Measurements from ENCODE around the gene LHPP.
"Not testable (repeated sequence)": the region's sequence is repeated elsewhere in the genome, so short reads cannot be mapped to it uniquely, and the experiment has no call there.

The LHPP gene

DNA sequence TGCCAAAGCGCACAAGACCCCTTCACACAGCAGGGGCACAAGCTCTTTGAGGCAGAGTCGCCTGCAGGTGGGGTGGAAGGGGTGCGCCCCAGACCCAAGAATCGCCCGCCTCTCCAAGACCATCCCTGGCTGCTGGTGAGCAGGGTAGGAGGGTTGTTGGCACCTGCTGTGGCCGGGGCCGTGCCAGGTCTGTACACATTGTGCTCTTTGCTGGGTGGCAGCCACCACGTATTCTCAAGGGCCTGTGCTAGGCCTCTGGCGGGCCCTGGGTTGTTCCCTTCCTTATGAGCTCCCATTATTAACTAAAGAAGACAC is 84.4 kb downstream of the LHPP start:
- Histone ChIP-seq H3K27me3 (ENCODE audit: insufficient read depth, low read length) (no peaks in the 10 kb centered on the region), H3K4me3 (ENCODE audit: low read length) (no peak overlapping the region), H3K9ac (ENCODE audit: low read depth, low read length) (no peak overlapping the region), H3K9me3 (ENCODE audit: insufficient read depth, low read depth, low read length) (no peaks in the 10 kb centered on the region), H3K36me3 (ENCODE audit: insufficient read depth, low read depth, low read length) (no peaks in the 10 kb centered on the region), H3K27ac (ENCODE audit: low read length) (no peak overlapping the region), H3K4me1 (ENCODE audit: insufficient read depth, low read length) (no peaks in the 10 kb centered on the region)

DNA sequence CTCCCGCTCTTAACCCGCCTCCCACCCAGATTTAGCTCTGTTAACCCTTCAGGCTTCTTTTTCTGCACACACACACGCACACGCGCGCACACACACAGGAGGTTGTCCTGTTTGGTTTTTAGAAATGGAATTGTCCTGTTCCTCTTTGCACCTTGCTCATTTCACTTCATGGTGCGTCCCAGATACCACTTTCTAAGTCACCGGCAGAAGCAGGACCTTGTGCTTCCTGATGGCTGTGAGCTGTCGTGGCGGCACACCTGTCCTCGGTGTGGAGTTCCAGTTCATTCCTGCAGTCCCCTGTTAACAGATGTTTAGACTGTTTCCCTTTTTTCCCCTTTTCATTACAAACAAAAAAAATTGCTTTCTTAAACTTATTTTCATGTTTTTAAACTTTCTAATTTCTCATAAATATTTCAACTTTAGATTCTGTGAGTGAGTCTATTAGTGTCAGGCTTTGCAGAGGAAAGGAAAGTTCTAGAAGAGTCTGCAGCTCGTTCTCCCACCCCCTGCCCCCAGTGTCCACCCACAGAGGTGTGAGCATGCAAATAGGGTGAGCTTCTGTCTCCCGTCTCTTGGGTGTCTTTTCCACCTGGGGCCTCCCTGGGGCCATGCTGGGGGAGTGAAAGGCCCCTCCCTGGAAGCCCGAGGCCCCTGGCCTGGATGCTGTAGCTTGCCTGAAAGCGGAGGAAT is 85.5 kb downstream of the LHPP start:
- Histone ChIP-seq H3K36me3 (ENCODE audit: insufficient read depth, low read depth, low read length) (no peaks in the 10 kb centered on the region), H3K9ac (ENCODE audit: low read depth, low read length) (no peak overlapping the region), H3K27me3 (ENCODE audit: insufficient read depth, low read length) (no peaks in the 10 kb centered on the region), H3K27ac (ENCODE audit: low read length) (no peak overlapping the region), H3K4me3 (ENCODE audit: low read length) (no peak overlapping the region), H3K9me3 (ENCODE audit: insufficient read depth, low read depth, low read length) (no peaks in the 10 kb centered on the region), H3K4me1 (ENCODE audit: insufficient read depth, low read length) (no peaks in the 10 kb centered on the region)

DNA sequence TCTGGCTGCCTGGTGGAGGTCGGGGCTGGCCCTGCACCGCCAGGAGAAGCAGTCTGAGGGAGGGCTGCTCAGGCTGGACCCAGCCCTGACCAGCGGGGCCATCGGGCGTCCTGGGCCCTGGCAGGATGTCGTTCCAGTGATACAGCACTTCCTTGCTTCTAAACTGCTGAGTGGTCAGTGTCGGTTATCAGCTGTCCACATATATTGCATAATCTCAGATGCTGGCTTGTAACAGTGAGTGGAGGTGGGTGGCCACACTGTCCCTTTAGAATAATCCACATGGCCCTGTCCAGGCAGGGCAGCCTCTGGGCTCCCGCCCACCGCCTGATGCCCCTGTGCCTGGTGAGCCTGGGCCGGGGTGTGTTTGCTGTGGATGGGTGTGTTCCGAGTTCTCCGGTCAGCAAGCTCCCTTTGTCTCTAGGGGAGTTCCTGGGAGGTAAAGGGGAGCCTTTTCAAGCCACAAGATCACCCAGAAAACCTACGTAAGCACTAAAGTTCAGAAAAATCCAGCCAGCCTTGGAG is 86.1 kb downstream of the LHPP start:
- Histone ChIP-seq H3K27ac (ENCODE audit: low read length) (no peak overlapping the region), H3K9ac (ENCODE audit: low read depth, low read length) (no peak overlapping the region)

GRCh38 chr10:124549171-124549570 is 87.5 kb downstream of the LHPP start:
- not testable (repeated sequence) for H3K27me3 ChIP-seq (ENCODE audit: insufficient read depth, low read length); H3K4me1 ChIP-seq (ENCODE audit: insufficient read depth, low read length); H3K36me3 ChIP-seq (ENCODE audit: insufficient read depth, low read depth, low read length); H3K9me3 ChIP-seq (ENCODE audit: insufficient read depth, low read depth, low read length); H3K9ac ChIP-seq (ENCODE audit: low read depth, low read length); H3K27ac ChIP-seq (ENCODE audit: low read length); H3K4me3 ChIP-seq (ENCODE audit: low read length)

More for the DNA sequence above, 86.1 kb downstream of the LHPP start:
- Histone ChIP-seq H3K27me3 (ENCODE audit: insufficient read depth, low read length) (no peaks in the 10 kb centered on the region), H3K4me1 (ENCODE audit: insufficient read depth, low read length) (no peaks in the 10 kb centered on the region), H3K4me3 (ENCODE audit: low read length) (no peak overlapping the region), H3K36me3 (ENCODE audit: insufficient read depth, low read depth, low read length) (no peaks in the 10 kb centered on the region), H3K9me3 (ENCODE audit: insufficient read depth, low read depth, low read length) (no peaks in the 10 kb centered on the region)

DNA sequence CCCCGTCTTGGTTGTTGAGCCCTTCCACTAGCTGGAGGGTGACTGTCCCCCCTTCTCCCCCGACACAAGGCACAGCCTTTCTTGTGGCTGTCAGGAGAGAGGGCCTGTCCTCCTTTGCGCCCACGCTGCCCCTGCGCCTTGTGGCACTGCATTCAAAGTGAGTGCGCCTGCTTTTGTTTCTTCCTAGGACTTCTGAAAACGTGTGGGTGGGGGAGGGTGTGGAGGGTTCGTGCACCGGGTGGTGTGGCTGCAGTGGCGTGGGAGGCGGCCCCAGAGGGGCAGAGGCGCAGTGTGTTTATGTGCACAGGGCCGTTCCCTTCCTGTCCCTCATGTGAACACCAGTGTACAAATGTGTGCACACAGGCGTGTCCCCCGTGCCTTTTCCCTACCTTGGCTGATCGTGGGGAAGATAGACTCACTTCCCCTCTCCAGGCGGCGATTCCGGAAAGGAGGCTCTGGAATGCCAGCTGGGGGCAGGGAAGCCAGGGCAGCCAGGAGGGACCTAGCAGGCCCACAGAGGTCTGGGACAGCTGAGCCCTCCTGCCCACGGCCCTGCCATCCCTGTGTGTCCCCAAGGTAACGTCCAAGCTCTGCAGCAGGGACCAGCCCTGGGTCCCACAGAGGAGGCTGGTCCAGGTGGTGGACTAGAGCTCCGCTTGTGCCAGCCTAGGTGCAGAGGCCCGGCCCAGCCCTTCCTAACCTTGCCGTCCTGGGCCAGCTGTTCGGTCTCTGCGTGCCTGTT is 88.8 kb downstream of the LHPP start:
- Histone ChIP-seq H3K9ac (ENCODE audit: low read depth, low read length) (no peak overlapping the region), H3K9me3 (ENCODE audit: insufficient read depth, low read depth, low read length) (no peaks in the 10 kb centered on the region), H3K27ac (ENCODE audit: low read length) (no peak overlapping the region), H3K36me3 (ENCODE audit: insufficient read depth, low read depth, low read length) (no peaks in the 10 kb centered on the region), H3K4me1 (ENCODE audit: insufficient read depth, low read length) (no peaks in the 10 kb centered on the region), H3K4me3 (ENCODE audit: low read length) (no peak overlapping the region), H3K27me3 (ENCODE audit: insufficient read depth, low read length) (no peaks in the 10 kb centered on the region)

- H3K4me1 ChIP-seq (ENCODE audit: insufficient read depth, low read length): no peaks in the 10 kb centered on the region
- H3K36me3 ChIP-seq (ENCODE audit: insufficient read depth, low read depth, low read length): no peaks in the 10 kb centered on the region
- H3K9me3 ChIP-seq (ENCODE audit: insufficient read depth, low read depth, low read length): no peaks in the 10 kb centered on the region
- H3K9ac ChIP-seq (ENCODE audit: low read depth, low read length): no peak overlapping the region
- H3K27me3 ChIP-seq (ENCODE audit: insufficient read depth, low read length): no peaks in the 10 kb centered on the region
- H3K4me3 ChIP-seq (ENCODE audit: low read length): no peak overlapping the region
- H3K27ac ChIP-seq (ENCODE audit: low read length): no peak overlapping the region
These were observed 89.5 kb downstream of the LHPP start for GRCh38 chr10:124551097-124551496.

GRCh38 chr10:124551755-124552154 is 90.1 kb downstream of the LHPP start:
- H3K4me3 ChIP-seq (ENCODE audit: low read length): no peak overlapping the region
- no peaks in the 10 kb centered on the region for H3K4me1 ChIP-seq (ENCODE audit: insufficient read depth, low read length)
- no peak overlapping the region for H3K27ac ChIP-seq (ENCODE audit: low read length)
- H3K9me3 ChIP-seq (ENCODE audit: insufficient read depth, low read depth, low read length): no peaks in the 10 kb centered on the region
- H3K36me3 ChIP-seq (ENCODE audit: insufficient read depth, low read depth, low read length): no peaks in the 10 kb centered on the region
- H3K27me3 ChIP-seq (ENCODE audit: insufficient read depth, low read length): no peaks in the 10 kb centered on the region
- H3K9ac ChIP-seq (ENCODE audit: low read depth, low read length): no peak overlapping the region

DNA sequence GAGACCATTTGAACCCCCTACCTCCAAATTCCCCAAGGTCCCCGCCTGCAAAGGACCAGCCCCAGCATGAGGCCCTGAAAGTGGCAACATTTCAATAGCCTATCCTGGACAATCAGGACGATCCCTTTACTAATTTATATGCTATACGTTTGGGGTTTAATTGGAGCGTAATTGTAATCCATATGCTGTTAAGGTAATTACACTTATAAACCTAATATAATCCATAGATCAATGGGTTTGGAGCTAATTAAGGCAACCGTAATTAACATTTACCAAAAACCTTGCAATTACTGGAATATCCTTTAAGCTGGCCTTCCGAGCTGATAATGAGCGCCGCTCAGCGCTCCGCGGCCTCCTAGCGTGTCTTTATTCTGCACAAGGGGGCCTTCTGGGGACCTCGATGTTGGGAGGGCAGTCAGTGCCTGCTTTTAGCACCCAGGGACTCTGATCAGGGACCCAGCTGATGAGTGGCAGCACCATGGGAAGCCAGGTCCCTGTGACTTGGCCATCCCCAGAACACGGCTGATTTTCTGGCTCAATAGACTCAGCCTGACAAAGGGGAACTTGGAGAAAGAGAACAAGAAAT is 91.2 kb downstream of the LHPP start:
- Histone ChIP-seq H3K4me1 (ENCODE audit: insufficient read depth, low read length) (no peaks in the 10 kb centered on the region), H3K9ac (ENCODE audit: low read depth, low read length) (no peak overlapping the region), H3K27me3 (ENCODE audit: insufficient read depth, low read length) (no peaks in the 10 kb centered on the region), H3K9me3 (ENCODE audit: insufficient read depth, low read depth, low read length) (no peaks in the 10 kb centered on the region), H3K27ac (ENCODE audit: low read length) (no peak overlapping the region), H3K36me3 (ENCODE audit: insufficient read depth, low read depth, low read length) (no peaks in the 10 kb centered on the region), H3K4me3 (ENCODE audit: low read length) (no peak overlapping the region)

DNA sequence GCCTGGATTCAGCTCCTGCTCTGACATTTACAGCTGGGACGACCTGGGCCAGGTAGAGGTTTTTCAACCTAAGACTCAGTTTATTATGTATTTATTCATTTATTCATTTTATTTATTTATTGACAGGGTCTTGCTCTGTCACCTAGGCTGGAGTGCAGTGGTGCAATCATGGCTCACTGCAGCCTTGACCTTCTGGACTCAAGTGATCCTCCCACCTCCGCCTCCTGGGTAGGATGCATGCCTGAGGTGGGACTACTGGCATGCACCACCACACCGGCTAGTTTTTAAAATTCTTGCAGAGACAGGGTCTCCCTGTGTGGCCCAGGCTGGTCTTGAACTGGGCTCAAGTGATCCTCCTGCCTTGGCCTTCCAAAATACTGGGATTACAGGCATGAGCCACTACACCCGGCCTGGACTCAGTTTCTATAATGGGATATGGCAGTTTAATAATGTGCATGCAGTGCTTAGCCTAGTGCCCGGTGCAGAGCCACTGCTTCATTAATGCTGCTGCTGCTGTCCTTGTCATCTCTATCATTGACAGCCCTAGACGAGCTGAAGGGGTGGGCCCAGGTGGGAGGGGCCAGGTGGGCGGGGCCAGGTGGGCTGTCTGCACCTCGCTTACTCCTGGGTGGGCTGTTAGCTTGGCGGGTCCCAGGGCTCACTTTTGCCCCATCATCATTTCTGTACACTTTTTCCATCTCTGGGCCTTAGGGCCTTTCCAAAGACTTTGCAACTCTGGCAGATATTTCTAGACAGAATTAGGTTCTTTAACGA is 92.6 kb downstream of the LHPP start:
- Histone ChIP-seq H3K9ac (ENCODE audit: low read depth, low read length) (no peak overlapping the region), H3K9me3 (ENCODE audit: insufficient read depth, low read depth, low read length) (no peaks in the 10 kb centered on the region), H3K4me1 (ENCODE audit: insufficient read depth, low read length) (no peaks in the 10 kb centered on the region), H3K27me3 (ENCODE audit: insufficient read depth, low read length) (no peaks in the 10 kb centered on the region), H3K27ac (ENCODE audit: low read length) (no peak overlapping the region), H3K4me3 (ENCODE audit: low read length) (no peak overlapping the region), H3K36me3 (ENCODE audit: insufficient read depth, low read depth, low read length) (no peaks in the 10 kb centered on the region)

GRCh38 chr10:124557167-124557566 is 95.5 kb downstream of the LHPP start:
- Histone ChIP-seq H3K36me3 (ENCODE audit: insufficient read depth, low read depth, low read length) (no peaks in the 10 kb centered on the region), H3K27ac (ENCODE audit: low read length) (no peak overlapping the region), H3K4me1 (ENCODE audit: insufficient read depth, low read length) (no peaks in the 10 kb centered on the region), H3K9me3 (ENCODE audit: insufficient read depth, low read depth, low read length) (no peaks in the 10 kb centered on the region), H3K9ac (ENCODE audit: low read depth, low read length) (no peak overlapping the region), H3K27me3 (ENCODE audit: insufficient read depth, low read length) (no peaks in the 10 kb centered on the region), H3K4me3 (ENCODE audit: low read length) (no peak overlapping the region)

GRCh38 chr10:124557648-124558338 is 96.2 kb downstream of the LHPP start:
- Histone ChIP-seq H3K9me3 (ENCODE audit: insufficient read depth, low read depth, low read length) (no peaks in the 10 kb centered on the region), H3K27me3 (ENCODE audit: insufficient read depth, low read length) (no peaks in the 10 kb centered on the region), H3K9ac (ENCODE audit: low read depth, low read length) (no peak overlapping the region), H3K27ac (ENCODE audit: low read length) (no peak overlapping the region), H3K4me1 (ENCODE audit: insufficient read depth, low read length) (no peaks in the 10 kb centered on the region), H3K4me3 (ENCODE audit: low read length) (no peak overlapping the region), H3K36me3 (ENCODE audit: insufficient read depth, low read depth, low read length) (no peaks in the 10 kb centered on the region)

All from iPS-20b (cell line).